Testis (tissue), 2 donors: ENCODE data around the gene MYO18B.

Source experiments
- POLR2A ChIP-seq: fragments of 450-650 bp; IDR thresholded peaks from one replicate; pipeline ENCODE4 v1.6.1; 2017; ENCODE audit warnings: antibody characterized with exemption, mild to moderate bottlenecking, moderate library complexity
- TF ChIP-seq, protein P1 (sequence below), 3 experiments: fragments of 450-650 bp in 2 of 3; fragments of 200-600 bp in 1 of 3; sonication (generic) in 1 of 3; IDR thresholded peaks; one replicate each; pipeline ENCODE4 v1.5.1; 2016 to 2019; ENCODE audit warnings: antibody characterized with exemption in 3 of 3, mild to moderate bottlenecking in 2 of 3, moderate library complexity in 1 of 3

DNA sequence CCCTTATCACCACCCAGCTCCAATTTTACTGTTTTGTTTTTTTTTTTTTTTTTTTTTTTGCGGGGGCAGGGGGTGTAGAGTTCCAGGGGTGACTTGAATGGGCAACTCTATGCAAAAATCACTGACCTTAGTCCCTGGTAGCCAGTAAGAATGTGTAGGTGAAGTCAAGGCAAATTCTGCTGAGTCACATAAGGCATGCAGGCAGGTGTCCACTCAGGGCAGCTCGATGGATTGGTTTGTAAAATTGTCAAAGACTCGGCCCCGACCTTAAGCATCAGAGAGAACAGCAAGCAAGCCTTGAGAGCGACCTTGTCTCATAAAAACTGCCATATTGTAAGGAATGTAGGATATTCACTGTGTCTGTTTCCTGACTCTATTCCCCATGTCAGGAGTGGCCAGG is 275.9 kb downstream of the MYO18B start:
- no peak for TF ChIP-seq POLR2A
- TF ChIP-seq, protein P1, sequence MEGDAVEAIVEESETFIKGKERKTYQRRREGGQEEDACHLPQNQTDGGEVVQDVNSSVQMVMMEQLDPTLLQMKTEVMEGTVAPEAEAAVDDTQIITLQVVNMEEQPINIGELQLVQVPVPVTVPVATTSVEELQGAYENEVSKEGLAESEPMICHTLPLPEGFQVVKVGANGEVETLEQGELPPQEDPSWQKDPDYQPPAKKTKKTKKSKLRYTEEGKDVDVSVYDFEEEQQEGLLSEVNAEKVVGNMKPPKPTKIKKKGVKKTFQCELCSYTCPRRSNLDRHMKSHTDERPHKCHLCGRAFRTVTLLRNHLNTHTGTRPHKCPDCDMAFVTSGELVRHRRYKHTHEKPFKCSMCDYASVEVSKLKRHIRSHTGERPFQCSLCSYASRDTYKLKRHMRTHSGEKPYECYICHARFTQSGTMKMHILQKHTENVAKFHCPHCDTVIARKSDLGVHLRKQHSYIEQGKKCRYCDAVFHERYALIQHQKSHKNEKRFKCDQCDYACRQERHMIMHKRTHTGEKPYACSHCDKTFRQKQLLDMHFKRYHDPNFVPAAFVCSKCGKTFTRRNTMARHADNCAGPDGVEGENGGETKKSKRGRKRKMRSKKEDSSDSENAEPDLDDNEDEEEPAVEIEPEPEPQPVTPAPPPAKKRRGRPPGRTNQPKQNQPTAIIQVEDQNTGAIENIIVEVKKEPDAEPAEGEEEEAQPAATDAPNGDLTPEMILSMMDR (IDR thresholded peaks at IDR 0.05): no peak
